HG03457 (cell line): ENCODE measurements around the gene TYMS.

Experiments used
- ATAC-seq: cut with Tn5 transposase; IDR thresholded peaks from one replicate; pipeline ENCODE4 v1.9.1; 2021; ENCODE audit warnings: moderate number of reproducible peaks; ENCODE audit not compliant: unreplicated experiment

Gene TYMS

DNA sequence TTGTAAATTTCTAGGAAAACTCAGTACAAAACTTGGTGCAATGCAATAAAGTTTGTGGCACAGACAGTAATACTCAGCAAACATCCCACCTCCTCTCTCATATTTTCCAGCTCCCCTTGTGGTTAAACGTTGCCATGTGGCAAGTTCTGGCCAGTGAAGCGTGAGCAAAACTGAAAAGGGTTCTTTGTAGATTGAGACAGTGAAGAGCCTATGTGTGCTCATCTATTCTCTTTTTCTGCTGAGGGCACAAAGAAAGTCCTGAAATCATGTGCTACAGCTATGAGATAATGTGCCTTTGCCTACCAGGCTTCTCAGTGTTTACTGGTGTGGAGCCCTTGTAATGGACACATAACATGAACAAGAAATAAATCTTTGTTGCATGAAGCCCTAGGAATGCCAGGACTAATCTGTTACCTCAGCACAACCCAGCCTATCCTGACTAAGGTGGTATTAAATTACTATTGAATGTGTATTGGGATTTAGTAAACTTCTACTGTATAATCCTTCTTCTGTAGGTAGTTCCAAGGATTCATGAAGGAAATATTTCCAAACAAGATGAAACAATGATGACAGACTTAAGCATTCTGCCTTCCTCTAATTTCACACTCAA, 13.0 kb upstream of the TYMS start:
- ATAC-seq = no peak

DNA sequence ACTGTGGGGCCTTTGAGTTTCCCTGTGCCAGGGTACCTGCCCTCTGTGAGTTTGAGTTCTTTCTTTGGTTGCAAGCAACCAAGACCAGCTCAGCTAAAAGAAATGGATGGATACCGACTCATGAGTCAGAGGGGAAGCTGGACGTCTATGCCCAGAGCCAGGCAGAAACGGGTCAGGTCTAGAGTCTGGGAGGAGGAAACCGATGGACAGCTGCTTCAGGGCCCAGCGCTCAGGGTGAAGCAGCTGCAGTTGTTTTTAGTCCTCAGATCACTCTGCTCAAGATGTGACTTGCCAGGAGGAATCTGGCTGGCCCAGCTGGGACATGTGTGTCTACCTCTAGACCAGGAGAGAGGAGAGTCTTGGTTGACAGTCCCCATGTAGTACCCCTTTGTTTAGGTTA, 10.1 kb upstream of the TYMS start:
- ATAC-seq = no peak

DNA sequence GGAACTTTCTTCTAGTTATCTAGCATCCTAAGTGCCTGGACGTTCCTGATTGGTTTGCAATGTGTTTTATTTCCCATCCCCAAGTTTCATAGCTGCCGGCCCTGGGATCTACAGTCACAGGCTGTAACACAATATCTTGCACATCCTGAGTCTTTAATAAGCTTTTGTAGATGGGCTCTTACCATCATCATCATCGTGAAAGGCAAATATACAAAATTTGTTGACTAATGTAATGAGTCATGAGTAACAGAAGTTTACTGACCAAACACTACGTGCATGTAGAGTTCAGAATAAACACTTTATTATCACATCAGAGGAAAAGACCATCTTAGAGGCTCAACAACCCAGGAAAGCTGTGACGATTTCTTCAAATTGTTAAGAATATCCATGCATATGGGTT, 8.1 kb upstream of the TYMS start:
- no peak for ATAC-seq

DNA sequence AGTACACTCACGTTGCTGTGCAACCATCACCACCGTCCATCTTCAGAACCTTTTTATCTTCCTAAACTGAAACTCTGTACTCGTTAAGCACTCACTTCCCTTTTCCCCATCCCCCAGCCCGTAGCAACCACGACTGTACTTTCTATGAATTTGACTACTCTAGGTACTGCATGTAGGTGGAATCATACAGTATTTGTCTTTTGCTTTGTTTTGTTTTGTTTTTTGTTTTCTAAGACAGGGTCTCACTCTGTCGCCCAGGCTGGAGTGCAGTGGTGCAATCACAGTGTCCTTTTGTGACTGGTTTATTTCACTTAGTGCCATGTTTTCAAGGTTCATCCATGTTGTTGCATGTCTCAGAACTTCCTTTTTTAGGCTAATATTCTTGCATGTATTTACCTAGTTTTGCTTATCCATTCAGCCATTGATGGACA, 7.0 kb upstream of the TYMS start:
- ATAC-seq = peak; percentile 90

DNA sequence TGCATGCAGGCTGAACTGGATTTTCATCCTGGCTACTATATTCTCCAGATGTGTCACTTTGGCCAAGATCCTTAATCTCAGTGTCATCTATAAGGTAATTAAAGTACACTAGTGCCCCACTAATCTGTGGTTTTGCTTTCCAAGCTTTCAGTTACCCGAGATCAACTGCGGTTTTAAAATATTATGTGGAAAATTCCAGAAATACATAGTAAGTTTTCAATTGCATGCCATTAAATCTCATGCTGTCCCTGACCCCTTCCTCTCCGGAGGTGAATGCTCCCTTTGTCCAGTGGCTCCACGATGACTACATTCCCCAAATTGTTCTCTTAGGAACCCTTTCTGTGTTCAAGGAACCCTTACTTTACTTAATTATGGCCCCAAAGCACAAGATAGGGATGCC, 5.3 kb upstream of the TYMS start:
- no peak for ATAC-seq

DNA sequence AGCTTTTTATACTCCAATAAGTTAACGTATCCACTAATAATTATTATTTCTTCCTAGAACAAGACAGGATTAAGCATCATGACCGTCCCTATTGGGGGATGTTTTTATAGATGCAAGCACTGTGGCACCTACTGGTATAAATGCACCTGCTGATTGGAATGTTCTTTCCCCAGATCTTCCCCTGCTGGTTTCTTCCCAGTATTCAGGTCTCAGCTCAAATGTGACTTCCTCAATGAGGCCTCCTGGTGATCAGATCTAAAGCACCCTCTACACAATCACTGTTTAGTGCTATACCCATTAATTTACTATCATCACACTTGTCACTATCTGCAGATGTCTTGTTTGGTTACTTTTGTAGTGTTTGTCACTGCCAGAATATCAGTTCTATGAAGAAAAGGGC, 3.9 kb upstream of the TYMS start:
- ATAC-seq = no peak

DNA sequence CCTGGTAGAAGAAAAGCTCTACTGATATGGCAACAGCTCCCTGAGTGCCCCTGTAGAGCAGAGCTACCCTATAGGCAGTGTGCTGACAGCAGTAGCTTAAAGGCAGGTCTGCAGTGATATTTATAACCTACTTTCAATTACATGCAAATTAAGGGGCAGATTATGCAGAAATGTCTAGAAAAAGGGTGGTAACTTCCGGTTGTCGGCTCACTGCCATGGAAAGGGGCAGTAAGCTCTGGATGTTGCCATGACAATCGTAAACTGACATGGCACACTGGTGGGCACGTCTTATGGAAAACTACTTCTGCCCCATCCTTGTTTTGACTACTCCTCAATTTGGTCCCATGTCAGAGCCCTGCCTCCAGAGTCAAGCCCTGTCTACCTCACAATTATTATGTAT, 2.9 kb upstream of the TYMS start:
- no peak for ATAC-seq

DNA sequence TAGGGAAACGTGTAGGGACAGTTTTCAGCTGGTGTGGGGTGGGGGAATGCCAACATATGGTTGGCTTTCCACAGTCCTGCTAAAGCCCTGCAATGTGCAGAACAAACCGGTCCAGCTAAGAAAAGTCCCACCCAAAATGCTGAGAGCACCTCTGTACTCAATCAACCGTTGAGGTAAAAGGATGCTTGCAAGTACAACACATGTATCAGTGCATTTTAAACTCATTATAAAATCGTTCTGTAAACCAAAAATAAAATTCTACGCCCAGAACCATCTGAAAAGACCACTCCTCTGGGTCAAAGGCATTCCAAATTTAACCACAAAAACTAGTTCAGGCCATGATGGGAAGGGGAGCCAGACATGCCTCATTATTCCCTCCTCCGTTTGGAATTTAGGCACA, 2.0 kb upstream of the TYMS start:
- no peak for ATAC-seq

DNA sequence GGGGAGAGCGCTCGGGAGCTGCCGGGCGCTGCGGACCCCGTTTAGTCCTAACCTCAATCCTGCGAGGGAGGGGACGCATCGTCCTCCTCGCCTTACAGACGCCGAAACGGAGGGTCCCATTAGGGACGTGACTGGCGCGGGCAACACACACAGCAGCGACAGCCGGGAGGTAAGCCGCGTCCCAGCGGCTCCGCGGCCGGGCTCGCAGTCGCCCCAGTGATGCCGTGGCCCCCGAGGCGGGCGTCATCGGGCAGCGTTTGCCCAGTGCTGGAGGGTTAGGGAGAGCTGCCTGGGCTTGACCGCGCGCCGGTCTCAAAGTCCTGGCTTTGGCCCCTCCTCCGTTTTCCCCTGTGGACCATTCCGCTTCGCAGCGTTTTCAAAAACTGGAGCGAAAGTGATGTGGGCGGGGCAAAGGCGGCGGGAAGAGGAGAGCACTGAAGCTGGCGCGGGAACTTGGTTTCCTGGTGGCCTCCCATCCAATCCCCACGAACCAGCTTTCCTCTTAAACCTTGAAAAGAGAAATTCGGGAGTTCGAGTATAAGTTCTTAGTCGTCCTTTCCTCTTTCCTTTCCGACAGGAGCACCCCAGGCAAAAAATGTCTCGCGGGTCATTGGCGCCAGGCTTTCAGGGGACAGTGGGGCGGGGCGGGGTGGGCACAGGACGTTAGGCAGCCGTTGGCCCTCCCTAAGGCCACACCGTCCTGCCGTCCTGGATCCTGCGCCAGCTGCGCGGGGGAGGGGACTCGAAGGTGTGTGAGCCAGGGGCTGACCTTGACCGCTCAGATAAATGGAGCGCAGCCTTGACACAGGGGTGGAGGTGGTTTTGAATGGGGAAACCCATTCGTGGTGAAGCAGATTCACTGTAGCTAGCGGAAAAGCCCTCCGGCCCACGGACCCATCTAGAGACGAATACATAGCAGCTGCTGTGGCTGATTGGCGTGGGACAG, 821 bp downstream of the TYMS start:
- ATAC-seq = peak; percentile 54

DNA sequence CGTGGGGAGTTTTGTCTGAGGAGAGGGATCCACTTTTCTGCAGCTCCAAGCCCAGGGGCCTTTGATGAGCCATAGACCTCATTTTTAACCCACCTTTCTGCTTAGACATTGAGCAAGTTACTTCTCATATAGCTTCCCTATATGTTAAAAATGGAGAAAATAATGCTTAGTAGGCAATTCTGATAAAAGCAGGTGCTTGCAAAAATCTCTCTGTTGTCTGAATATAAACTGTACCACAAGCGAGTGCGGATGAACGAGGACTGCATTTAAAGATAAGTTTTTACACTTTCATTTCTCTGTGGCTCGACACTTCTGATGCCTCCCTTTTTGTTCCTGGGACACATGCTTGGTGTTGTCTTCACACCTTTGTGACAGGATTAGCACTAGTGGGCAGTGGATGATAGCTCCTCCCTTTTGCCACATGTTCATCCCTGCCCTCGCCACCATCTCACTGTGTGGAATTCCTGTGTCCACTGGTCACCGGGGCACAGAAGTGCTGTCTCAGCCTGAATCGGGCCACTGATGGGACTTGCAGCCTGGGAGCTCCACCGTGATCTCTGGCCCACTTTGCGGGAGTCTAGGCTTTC, 1.6 kb downstream of the TYMS start:
- no peak for ATAC-seq

DNA sequence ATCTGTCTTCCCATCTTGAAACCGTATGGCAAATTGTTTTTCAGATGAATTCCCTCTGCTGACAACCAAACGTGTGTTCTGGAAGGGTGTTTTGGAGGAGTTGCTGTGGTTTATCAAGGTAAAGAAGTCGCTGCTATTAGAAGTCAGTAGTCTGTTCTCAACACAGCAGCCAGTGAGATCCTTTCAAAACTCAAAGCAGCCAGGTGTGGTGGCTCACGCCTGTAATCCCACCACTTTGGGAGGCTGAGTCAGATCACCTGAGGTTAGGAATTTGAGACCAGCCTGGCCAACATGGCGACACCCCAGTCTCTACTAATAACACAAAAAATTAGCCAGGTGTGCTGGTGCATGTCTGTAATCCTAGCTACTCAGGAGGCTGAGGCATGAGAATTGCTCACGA, 2.1 kb downstream of the TYMS start:
- ATAC-seq = no peak

DNA sequence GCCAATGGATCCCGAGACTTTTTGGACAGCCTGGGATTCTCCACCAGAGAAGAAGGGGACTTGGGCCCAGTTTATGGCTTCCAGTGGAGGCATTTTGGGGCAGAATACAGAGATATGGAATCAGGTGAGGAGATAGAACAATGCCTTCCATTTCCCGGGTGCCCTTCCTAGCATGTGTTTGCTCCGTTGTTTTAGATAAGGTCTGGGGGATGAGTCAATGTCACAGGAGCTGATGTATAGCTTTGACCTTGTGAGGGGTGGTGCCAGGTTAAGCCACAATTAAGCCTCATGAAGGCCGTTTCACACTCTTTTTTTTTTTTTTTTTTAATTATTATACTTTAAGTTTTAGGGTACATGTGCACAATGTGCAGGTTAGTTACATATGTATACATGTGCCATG, 4.7 kb downstream of the TYMS start:
- no peak for ATAC-seq

DNA sequence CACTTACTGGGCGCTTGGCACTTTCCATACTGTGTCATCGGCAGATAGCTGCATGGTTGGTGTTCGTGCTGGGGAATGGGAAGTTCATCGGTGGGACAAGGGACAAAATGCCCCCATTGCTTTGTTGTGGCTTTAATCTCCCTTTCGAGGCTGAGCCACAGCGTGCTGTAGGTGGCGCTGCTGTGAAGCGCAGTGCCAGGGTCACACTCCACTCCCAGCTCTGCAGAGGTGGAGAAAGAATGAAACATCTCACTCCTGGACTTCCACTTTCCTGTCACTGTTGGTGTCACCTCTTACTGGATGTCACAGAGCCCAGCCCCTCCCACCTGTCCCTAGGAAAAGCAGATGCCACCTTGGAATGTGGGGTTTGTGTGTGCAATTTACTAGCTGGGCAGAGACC, 8.7 kb downstream of the TYMS start:
- ATAC-seq = no peak

DNA sequence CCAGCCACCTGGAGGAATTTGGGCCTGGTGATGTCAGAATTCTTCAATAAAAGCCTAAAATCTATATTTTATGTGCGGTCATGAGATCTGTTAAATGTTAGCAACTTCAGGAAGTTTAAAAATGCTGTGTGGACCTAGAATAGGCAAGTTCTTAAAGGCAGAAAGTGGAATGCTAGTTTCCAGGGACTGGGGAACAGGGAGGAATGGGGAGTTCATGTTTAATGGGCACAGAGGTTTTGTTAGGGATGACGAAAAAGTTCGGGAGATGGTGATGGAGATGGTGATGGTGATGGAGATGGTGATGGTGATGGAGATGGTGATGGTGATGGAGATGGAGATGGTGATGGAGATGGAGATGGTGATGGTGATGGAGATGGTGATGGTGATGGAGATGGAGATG, 9.2 kb downstream of the TYMS start:
- no peak for ATAC-seq

DNA sequence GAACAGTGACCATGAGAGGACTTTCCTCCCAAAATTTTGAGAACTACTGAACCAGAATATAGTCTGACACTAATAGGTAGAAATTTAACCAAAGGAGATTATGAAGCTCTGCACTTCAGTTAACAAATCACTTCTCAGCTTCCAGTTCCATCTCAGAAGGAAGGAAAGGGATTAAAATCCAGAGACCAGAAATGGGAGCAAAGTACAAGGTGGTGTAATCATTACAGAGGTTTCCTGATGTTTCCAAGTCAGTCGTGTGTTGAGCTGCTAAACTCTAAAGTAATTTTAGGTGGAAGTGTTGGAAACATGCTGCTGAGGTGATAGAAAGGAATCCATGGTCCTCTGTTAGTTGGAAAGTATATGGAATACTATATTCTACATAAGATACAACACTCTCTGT, 10.8 kb downstream of the TYMS start:
- no peak for ATAC-seq

DNA sequence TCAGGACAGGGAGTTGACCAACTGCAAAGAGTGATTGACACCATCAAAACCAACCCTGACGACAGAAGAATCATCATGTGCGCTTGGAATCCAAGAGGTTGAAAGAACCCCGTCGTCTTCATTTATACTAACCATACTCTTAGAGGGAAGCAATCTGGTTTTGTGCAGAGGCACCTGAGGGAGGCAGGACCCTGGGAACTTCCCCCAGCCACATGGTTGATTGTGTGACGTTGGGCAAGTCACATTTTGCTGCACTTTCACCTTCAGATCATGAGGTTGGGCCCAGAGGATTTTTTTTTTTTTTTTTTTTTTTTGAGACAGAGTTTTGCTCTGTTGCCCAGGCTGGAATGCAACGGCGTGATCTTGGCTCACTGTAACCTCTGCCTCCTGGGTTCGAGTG, 11.6 kb downstream of the TYMS start:
- no peak for ATAC-seq

DNA sequence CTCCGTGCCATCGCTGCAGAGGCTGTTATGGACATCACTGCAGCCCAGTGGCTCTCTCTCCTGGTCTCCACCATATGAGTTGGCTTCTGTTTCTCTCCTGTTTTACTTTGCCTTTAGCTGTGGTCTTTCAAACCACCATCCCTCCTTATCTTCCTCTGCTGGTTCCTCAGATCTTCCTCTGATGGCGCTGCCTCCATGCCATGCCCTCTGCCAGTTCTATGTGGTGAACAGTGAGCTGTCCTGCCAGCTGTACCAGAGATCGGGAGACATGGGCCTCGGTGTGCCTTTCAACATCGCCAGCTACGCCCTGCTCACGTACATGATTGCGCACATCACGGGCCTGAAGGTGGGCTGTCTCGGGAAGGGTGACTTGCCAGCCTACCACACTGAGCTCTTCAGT, 13.1 kb downstream of the TYMS start:
- no peak for ATAC-seq

DNA sequence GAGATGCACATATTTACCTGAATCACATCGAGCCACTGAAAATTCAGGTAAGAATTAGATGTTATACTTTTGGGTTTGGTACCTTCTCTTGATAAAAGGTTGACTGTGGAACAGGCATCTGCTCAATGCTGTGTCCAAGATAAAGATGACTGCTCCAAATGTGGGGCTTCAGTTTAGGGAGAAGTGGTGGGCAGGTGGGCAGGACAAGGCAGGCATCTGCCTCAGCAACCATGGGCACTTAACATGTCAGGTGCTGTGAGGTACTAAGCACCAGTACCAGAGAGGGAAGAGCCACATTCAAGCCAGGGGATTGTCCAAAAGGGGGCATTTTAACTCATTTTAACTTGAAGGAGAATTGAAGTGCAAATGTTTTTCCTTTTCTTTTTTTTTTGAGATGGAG, 14.0 kb downstream of the TYMS start:
- no peak for ATAC-seq

DNA sequence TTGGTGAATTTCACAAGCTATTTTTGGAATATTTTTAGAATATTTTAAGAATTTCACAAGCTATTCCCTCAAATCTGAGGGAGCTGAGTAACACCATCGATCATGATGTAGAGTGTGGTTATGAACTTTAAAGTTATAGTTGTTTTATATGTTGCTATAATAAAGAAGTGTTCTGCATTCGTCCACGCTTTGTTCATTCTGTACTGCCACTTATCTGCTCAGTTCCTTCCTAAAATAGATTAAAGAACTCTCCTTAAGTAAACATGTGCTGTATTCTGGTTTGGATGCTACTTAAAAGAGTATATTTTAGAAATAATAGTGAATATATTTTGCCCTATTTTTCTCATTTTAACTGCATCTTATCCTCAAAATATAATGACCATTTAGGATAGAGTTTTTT, 15.9 kb downstream of the TYMS start:
- ATAC-seq = no peak

DNA sequence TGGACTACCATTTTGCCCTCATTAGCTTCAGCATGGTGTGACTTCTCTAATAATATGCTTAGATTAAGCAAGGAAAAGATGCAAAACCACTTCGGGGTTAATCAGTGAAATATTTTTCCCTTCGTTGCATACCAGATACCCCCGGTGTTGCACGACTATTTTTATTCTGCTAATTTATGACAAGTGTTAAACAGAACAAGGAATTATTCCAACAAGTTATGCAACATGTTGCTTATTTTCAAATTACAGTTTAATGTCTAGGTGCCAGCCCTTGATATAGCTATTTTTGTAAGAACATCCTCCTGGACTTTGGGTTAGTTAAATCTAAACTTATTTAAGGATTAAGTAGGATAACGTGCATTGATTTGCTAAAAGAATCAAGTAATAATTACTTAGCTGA, 16.3 kb downstream of the TYMS start:
- ATAC-seq = no peak

DNA sequence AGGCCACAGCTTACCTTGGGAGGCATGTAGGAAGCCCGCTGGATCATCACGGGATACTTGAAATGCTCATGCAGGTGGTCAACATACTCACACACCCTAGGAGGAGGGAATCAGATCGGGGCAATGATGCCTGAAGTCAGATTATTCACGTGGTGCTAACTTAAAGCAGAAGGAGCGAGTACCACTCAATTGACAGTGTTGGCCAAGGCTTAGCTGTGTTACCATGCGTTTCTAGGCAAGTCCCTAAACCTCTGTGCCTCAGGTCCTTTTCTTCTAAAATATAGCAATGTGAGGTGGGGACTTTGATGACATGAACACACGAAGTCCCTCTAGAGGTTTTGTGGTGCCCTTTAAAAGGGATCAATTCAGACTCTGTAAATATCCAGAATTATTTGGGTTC, 17.9 kb downstream of the TYMS start:
- no peak for ATAC-seq

DNA sequence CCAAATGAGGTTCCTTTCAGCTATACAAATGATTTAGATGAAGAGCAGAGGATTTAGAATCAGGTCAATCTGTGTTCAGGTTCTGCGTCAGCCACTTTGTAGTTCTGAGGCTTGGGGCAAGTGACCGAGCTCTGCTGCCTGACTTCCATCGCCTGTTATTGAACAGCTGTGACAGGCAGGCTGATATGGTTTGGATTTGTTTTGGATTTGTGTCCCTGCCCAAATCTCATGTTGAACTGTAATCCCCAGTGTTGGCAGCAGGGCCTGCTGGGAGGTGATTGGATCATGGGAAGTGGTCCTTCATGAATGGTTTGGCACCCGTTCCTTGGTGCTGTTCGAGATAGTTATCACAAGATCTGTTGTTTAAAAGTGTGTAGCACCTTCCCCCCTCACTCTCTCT, 18.6 kb downstream of the TYMS start:
- no peak for ATAC-seq
